ENCODE data around the gene CHSY1.

DNA sequence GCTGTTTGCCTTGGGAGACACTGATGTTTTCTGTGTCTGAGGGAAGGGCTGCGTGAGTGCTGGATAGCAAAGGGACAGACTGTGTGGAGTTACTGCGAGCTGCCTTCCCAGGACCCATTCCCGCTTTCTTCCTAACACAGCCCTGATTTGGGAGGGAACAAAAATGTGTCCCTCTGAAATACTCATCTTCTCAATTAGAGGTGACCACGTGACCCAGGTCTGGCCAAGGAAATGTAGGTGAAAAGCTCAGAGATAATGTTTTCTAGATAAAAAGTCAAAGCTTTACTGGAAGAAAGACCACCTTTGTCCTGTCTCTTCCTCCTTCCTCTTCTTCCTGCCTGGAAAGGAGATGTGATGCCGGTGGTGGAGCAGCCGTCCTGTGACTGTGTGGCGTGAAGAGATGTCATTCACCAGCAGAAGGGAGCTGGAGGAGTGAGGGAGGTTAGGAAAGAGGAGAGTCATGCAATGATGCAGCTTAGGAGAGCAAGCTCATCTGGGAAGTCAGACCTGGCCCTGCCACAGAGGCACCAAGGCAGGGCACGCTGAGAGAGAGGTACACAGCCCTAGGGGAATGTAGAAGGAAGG is 105.6 kb downstream of the CHSY1 start:
- TF ChIP-seq YY1 (IDR thresholded peaks at IDR 0.05; ENCODE audit: insufficient read depth, insufficient read length) (no peak), ZNF274 (IDR thresholded peaks at IDR 0.05; ENCODE audit: low read depth, low read length) (no peak), SUZ12 (IDR thresholded peaks at IDR 0.05; ENCODE audit: extremely low read depth, insufficient read depth, insufficient read length) (no peak)
